Frontal cortex (tissue), 4 donors: ENCODE results near the gene APBB2. TPM values are rescaled to one million over a fixed set of nuclear protein-coding genes. Genes with fewer than 3 reads are reported as not detected.
A peak's percentile ranks its signal among the peaks of the same experiment; 100 is the strongest.
"Not testable (repeated sequence)": the region's sequence is repeated elsewhere in the genome, so short reads cannot be mapped to it uniquely, and the experiment has no call there.

Experiments used
- DNase-seq, 2 donors: peaks; one replicate each; pipeline ENCODE4 v3.0.0; 2012; ENCODE audit warnings: low spot score in 2 of 2
- FAIRE-seq: peaks from 2 replicates; lab custom pipeline; 2012; peaks lifted over from hg19 to GRCh38; lab: Jason Lieb, UNC
- total RNA-seq: library from RNA; depleted of rRNA; stranded (reverse); fragments of >200 nt; gene quantifications from one replicate; pipeline ENCODE4 v1.2.3, GENCODE V29; 2014
- donor health status: control.
- donor health status: control.
- donor health status: control.

The APBB2 gene
- total RNA-seq, 1 donor from 2014 or later, result 68.1 TPM

DNA sequence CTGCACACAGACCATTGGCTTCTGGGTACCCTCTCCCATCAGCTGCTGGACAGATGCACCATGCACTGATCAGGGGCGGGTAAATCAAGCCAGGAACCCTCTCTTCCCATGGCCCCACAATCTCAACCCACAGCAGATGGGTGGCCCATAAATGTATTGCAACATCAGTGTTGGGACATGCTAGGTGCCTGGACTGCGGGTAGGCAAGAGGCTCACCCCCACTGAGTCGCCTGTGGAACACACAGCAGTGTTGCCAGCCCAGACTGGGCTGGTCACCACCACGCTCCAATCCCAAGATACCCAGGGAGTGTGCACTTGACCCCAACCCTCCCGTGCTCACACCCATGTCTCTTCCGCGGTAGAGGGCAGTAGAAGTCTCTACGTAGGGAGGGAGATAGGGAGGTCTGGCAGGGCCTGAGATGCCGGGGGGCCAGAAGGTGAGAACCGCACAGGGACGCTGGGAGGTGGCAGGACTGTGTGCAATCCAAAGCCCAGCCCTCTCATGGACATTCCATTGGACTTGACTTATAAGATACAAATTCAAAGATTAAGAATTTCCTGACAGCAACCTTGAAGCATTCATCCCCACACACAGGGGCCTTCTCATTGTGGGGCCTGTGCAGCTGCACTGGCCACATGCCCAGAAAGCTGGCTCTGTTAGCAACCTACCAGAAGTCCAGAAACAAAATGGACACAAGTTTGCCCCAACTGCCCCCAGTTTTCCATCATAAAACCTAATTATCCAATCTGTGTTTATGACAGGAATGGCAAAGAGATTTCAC, 280.9 kb downstream of the APBB2 start:
- no peak for FAIRE-seq
- DNase-seq, result peak in 1 of 2 donors; percentile 28

GRCh38 chr4:40931841-40932240, 282.5 kb downstream of the APBB2 start:
- no peak for DNase-seq
- FAIRE-seq, result no peak

DNA sequence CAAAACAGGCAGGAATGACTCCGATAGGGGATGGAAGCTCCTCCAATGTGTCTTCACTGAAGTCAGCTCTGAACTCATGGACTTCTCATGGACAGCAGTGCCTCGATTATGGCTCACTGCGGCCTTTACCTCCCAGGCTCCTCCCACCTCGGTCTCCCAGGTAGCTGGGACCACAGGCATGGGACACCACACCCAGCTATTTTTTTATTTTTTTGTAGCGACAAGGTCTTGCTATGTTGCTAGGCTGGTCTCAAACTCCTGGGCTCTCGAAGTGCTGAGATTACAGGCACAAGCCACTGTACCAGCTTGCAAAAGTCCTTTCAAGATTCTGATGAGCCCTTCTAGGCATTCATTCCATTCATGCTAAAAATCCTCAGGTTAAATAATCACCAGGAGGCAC, 283.1 kb downstream of the APBB2 start:
- no peak for DNase-seq
- FAIRE-seq, result no peak

DNA sequence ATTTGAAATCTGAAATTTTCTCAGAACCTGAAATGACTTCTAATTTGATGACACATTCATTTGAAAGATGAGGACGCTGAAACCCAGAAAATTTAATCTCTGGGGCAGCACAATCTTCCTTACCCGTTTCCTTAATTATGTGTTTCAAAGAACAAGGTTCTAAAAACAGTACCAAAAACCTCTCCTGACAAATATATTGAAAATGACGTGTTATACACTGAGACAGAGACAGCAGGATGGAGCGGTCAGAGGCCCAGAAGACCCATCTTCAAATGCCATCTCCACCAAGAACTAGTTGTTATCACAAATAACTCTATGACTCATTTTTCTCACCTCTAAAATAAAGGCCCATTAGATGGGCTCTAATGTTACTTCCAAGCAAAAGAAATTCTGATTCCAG, 287.3 kb downstream of the APBB2 start:
- DNase-seq (no peak), FAIRE-seq (no peak)

DNA sequence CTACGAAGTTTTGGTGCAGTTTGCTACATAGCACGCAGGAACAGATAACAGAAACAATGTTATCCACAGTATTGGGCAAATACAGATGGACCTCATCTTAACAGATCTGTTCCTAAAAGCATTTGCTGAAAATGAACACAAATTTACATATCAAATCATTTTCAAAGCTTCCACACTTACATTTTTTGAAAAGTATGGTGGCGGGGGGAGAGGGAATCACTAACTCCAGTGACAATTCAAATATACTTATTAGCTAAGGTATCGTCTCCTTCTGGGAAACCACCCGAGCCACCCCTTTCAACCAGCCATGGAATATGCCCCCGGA, 289.6 kb downstream of the APBB2 start:
- no peak for FAIRE-seq
- DNase-seq, result no peak

DNA sequence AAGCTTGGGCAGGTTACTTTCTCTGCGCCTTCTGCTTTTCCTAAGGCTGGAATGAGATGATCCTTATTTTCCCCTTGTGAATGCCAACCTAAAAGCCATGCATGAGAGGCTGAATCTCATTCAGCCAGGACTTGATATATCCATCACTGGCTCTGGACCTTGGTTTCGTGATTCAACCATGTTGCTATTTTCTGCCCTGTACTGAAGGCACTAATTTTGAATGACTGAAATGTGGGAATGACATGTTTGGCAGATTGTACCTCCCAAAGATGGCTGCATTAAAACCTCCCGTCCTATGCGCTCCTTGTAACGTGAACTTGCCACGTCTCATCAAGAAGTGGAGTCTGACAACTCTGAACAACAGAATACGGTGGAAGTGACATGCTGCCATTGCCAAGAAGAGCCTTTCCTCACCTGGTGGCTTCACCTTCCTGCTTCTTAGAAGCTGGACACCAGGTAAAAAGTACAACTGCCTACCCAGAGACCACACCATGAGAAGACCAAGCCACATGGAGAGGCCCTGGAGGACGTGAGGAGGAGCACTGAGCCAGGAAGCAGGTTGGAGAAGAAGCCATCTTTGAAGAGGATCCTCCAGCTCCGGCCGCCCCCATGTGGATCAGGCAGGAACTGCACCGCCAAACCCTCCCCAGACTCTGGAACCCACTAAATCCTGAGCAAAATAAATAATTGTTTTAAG, 290.1 kb downstream of the APBB2 start:
- DNase-seq (peak; percentile 30 to 46), FAIRE-seq (no peak)

GRCh38 chr4:40923316-40924095, 290.8 kb downstream of the APBB2 start:
- FAIRE-seq, result no peak
- peak; percentile 42 to 45 for DNase-seq

- not testable (repeated sequence) for FAIRE-seq, DNase-seq
Observed at GRCh38 chr4:40919976-40920375, 294.4 kb downstream of the APBB2 start.

GRCh38 chr4:40918330-40918729, 296.0 kb downstream of the APBB2 start:
- no peak for DNase-seq
- no peak for FAIRE-seq

DNA sequence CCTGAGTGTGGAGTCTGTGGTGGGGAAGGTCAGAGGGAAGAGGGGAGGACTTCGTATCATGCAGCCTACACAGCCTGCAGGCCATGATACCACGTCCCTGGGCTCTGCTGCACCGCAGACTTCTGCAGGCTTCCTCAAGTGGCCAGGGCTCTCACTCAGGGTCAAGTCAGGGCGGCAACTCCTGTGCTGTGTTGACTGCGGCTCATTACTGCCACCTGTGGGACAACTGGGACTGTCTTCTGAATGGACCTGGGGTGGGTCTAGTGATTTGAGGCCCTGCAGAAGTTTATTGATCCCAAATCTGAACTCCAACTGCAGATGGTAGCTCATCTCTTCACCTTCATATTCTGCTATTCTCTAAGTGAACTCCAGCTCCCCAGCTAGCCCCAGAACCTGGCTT, 297.5 kb downstream of the APBB2 start:
- DNase-seq (no peak), FAIRE-seq (no peak)

DNA sequence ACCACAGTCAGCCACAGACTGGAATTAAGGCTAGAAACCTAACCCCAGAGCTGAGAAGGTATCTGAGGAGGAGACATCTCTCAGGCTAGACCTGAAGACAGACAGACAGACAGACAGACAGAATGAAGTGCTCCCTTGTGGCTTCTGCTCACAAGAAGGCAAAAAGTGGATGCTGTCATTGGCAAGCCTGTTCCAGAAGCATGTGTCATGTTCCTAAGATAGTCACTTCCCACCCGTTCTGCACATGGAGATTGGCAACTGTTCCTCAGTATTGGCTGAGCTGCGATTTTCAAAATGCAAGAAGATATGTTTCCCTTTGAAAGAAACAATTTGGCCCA, 298.2 kb downstream of the APBB2 start:
- FAIRE-seq, result no peak
- no peak for DNase-seq

DNA sequence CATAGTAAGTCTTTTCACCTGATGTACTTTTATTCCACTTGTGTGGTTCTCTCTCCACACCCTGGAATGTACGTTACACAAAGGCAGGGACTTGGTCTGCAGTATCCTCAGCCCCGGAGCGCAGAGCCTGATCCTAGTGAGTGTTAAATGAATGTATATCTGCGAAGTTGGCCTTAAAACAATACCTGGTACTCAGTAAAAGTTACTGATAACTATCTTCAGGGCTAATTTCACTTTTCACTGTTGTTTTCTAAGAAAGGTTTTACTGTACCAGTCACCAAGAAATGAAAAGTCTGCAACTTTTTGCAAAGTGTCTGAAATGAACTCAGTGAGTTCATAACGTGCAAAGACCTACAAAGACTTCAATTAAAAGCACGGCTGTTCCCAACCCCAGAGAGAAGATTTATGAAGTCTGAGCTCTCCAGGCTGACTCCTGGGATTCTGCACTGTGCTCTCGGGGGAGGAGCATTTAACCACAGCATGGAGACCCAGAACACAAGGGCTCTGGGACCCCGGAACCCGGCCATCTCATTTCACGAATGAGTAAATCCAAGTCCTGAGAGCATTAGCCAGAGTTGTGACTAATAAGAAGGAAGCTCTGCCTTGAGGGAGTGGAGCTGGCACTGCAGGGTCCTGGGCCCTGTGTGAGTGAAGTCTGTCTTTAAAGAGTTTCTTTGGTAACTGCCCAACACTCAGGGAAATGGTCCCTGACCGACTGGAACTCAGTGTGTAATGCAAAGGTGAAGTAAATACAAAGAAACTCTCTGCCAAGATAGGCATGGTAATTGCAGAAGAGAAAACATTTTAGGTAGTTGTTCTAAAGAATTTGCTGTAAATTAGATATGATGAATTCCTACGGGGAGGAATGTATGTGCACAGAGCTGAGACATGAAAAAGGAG, 298.8 kb downstream of the APBB2 start:
- no peak for DNase-seq
- no peak for FAIRE-seq

DNA sequence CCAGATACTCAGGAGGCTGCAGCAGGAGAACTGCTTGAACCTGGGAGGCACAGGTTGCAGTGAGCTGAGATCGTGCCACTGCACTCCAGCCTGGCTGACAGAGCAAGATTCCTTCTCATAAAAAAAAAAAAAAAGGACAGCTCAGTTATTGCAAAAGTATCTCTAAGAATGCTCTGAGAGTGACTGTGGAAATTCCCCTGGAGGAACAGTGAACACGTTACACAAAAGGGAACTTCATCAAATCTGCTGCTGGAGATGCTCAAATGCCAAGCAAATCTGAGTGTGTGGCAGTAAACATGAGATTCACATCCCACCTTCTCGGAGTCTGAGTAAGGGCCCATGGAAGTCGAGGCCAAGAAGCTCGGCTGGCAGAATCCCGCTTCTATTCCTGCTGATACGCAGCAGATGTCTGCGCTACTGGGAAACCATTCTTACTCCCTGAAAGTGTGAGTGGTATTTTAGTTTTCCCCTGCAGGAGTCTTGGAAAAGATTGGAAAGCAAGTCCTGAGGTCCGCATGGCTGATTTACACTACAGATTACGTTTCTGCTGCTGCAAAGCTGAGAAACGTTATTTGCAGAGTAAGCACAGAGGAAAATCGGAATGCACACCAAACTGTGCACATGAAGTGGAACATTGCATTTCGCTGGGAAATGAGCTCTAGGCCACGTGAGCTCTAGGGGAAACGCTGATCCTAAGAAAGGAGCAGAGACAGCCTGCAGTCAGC, 301.7 kb downstream of the APBB2 start:
- DNase-seq (no peak), FAIRE-seq (no peak)

DNA sequence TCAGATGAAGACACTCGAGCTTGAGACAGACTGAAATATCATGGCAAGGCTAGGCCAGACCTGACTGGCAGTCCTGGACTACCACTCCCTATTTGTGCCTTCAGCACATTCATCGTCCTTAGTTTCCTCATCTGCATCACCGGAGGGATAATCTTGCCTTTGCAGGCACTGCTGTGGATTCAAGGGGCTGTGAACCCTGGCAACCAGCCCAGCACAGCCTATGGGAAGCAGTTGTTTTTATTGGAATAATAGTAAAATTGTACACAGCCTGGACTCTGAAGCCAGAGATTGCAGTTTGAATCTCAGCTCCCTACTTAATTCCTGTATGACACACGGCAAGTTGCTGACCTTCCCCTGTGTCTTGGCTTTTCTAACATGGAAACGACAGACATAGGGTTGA, 303.6 kb downstream of the APBB2 start:
- FAIRE-seq, result no peak

GRCh38 chr4:40909363-40909876, 304.9 kb downstream of the APBB2 start:
- no peak for DNase-seq
- no peak for FAIRE-seq

More for the DNA sequence above, 303.6 kb downstream of the APBB2 start:
- no peak for DNase-seq

- peak in 1 of 2 donors; percentile 55 for DNase-seq
- no peak for FAIRE-seq
Observed at GRCh38 chr4:40908702-40909362, 305.5 kb downstream of the APBB2 start.

DNA sequence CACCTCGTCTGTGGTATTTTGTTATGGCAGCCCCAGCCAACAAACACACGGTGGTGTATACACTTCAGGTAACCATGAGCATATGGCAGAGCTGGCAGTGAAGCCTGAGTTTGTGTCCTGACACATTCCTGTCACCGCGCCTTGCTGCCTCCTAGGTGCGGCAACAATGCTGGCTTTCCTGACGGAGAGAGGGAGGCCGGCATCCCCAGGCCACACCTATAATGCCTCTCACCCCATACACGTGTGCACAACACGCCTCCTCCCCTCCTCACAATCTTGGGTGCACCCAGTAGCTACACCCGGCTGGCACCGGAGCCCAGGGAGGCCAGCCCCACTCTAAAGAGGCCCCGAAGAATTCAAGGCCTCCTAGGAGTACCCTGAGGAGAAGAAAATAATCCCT, 306.0 kb downstream of the APBB2 start:
- FAIRE-seq, result no peak
- no peak for DNase-seq

DNA sequence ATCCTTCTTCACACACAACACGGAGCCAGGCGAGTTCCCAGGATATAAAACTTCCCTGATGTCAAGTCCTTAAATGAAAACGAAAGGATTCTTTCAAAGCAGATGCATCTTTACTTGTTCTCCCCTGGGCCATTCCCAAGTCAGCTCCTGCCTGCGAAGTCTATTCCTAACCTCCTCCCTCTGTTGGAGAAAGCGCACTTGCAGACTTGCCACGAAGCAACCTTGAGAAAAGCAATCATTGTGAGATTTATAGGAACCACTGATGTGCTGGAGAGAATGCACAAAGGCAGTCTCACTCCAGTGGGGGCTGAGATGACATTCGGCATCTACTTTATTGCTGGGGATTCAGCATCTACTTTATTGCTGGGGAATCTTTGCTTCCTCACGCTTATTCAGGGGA, 308.9 kb downstream of the APBB2 start:
- FAIRE-seq (no peak), DNase-seq (no peak)

DNA sequence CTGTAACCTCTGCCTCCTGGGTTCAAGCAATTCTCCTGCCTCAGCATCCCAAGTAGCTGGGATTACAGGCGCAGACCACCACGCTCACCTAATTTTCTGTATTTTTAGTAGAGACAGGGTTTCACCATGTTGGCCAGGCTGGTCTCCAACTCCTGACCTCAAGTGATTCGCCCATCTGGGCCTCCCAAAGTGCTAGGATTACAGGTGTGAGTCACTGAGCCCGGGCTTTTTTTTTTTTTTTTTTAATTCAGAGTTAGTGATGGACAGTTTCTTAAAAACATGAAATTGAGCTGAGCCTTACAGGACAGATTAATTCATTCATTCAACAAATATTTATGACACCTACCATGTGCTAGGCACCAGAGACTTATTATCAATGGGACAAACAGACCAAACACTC, 313.8 kb downstream of the APBB2 start:
- FAIRE-seq, DNase-seq: not testable (repeated sequence)
